LNCaP clone FGC (cell line): ENCODE measurements around the gene NPDC1.
A peak's percentile ranks its signal among the peaks of the same experiment; 100 is the strongest.

Experiments
- DNase-seq: peaks from one replicate; pipeline ENCODE4 v3.0.0-alpha.2; 2011; ENCODE audit warnings: low read depth
- H3K4me3 ChIP-seq: 2 replicates; pipeline ENCODE4 v1.5.1; 2011; ENCODE audit warnings: mild to moderate bottlenecking, low read depth, low read length, control low read depth
- TF ChIP-seq, protein P1 (sequence below): IDR thresholded peaks from 2 replicates; pipeline ENCODE4 v1.5.1; 2012; ENCODE audit warnings: mild to moderate bottlenecking; ENCODE audit not compliant: control insufficient read depth, insufficient read depth; ENCODE audit errors: extremely low read depth

NPDC1 gene

DNA sequence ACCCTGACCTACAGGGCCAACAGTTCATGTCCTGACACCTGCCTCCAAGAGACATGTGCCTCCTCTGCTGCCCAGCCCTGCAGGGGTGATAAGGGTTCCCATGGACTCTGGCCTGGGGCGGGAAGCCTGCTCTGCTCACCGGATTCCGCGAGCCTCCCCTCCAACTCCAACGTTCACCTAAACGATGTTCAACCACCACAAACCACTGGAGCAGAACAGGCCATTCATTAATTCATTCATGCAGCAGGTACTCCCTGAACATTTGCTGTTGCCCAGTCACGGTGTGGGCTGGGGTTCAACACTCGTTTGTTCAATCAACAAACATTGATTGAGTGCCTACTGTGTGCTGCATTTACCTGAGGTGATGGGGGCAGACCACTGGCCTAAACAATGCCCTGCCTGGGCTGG lies 28.0 kb upstream of the NPDC1 start:
- no peak overlapping the region for H3K4me3 ChIP-seq
- TF ChIP-seq, protein P1, sequence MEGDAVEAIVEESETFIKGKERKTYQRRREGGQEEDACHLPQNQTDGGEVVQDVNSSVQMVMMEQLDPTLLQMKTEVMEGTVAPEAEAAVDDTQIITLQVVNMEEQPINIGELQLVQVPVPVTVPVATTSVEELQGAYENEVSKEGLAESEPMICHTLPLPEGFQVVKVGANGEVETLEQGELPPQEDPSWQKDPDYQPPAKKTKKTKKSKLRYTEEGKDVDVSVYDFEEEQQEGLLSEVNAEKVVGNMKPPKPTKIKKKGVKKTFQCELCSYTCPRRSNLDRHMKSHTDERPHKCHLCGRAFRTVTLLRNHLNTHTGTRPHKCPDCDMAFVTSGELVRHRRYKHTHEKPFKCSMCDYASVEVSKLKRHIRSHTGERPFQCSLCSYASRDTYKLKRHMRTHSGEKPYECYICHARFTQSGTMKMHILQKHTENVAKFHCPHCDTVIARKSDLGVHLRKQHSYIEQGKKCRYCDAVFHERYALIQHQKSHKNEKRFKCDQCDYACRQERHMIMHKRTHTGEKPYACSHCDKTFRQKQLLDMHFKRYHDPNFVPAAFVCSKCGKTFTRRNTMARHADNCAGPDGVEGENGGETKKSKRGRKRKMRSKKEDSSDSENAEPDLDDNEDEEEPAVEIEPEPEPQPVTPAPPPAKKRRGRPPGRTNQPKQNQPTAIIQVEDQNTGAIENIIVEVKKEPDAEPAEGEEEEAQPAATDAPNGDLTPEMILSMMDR = no peak
- DNase-seq = no peak

DNA sequence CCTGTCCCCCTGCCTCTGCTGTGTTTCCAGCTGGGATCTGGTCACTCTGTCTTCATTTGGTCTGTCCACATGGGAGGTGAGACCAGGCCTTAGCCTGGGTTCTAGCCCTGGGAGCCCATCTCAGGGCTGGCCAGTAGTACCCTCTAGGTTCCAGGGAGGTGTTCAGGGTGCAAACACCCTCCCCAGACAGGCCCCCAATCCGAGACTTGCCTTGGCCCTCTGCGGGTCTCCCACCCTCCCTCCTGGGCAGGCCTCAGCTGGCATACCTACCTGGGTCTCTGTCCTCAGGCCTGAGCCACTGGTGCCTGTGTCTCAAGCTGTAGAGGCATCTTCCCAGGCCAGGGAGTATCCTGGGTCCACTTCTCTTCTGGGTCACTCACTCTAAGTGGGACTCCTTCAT lies 25.3 kb upstream of the NPDC1 start:
- no peak for DNase-seq
- TF ChIP-seq, protein P1 = no peak
- peak overlapping the region; percentile 64 for H3K4me3 ChIP-seq

DNA sequence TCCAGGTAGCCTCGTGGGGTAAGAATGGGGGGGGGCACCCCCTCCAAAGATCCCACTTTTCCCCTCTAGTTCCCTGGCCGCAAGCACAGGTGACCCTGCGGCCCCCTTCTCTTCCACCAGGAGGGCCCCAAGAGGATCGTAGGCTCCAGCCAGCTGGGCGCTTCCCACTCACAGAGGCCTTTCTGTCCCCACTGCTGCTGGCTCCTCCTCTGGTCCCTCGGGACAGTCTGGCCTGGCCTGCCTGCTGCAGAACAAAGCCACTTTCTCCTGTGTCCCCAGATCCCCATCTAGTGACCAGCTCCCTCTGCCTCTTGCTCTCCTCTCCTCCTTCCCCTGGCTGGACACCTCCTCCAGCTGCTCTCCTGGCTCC lies 24.9 kb upstream of the NPDC1 start:
- TF ChIP-seq, protein P1 = no peak
- peak overlapping the region; percentile 64 for H3K4me3 ChIP-seq
- DNase-seq = no peak

DNA sequence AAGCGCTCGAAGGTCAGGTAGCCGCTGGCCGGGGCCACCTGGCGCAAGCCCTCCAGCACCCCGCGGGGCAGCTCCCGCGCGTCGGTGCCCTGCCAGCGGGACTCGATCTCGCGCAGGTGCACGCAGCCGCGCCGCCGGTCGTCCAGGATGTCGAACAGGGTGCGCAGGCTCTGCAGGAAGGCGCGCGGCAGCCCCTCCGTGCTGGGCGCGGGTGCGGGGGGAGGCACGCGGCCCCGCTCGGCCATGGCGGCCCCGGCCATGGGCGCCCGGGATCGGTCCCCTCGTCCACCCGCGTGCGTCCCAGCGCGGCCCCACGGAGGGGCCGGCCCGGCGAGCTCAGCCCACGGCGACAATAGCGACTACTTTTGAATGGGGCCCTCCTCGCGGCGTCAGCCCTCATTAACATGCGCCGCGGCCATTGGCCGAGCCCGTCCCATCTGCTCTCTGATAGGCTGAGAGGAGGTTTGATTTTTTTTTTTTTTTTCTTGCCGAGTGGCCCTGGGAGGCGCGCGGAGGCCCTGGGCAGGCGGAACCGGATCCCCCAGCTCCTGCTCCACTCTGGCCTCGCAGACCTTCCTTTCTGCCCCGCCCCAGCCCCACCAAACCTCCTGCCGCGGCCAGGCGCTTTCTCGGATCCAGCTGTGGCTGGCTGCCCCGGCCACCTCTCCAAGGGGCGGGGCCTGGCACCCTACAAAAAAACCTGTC lies 24.4 kb upstream of the NPDC1 start, which contains the start of gene SAPCD2:
Gene SAPCD2 (minus strand): TSS at position 357 of the 705 bp plus-strand sequence. CDS start 97 bp downstream, at position 260.
- DNase-seq = peak; percentile 89
- TF ChIP-seq, protein P1 = no peak
- H3K4me3 ChIP-seq = peak within 1 kb of the TSS; percentile 64

DNA sequence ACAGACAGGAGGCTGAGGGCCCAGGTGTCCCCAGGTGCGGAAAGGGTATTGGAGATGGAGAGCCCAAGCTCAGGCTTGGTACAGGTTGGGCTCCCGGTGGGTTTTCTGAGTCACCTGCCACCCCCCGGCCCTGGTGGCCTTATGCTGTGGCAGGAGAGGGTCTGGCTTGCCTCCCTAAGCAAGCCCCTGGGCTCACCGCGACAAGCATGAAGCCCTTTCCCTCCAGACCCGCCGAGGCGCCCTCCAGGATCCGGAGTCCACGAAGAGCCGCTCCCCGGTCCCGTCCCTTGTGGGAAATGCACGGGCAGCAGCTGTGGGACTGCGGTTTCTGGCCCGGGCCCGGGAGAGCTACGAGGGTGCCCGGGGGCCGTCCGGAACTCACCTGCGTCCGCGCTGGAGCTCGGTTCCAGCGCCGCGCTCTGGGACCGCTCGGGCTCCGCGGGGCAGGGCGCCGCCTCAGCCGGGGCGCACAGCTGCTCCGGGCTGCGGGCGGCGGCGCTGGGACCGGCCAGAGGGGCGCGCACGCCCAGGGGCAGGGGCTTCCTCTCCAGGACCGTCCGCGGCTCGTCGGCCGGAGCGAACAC lies 23.6 kb upstream of the NPDC1 start:
- no peak for DNase-seq
- peak overlapping the region; percentile 64 for H3K4me3 ChIP-seq
- TF ChIP-seq, protein P1 = no peak

DNA sequence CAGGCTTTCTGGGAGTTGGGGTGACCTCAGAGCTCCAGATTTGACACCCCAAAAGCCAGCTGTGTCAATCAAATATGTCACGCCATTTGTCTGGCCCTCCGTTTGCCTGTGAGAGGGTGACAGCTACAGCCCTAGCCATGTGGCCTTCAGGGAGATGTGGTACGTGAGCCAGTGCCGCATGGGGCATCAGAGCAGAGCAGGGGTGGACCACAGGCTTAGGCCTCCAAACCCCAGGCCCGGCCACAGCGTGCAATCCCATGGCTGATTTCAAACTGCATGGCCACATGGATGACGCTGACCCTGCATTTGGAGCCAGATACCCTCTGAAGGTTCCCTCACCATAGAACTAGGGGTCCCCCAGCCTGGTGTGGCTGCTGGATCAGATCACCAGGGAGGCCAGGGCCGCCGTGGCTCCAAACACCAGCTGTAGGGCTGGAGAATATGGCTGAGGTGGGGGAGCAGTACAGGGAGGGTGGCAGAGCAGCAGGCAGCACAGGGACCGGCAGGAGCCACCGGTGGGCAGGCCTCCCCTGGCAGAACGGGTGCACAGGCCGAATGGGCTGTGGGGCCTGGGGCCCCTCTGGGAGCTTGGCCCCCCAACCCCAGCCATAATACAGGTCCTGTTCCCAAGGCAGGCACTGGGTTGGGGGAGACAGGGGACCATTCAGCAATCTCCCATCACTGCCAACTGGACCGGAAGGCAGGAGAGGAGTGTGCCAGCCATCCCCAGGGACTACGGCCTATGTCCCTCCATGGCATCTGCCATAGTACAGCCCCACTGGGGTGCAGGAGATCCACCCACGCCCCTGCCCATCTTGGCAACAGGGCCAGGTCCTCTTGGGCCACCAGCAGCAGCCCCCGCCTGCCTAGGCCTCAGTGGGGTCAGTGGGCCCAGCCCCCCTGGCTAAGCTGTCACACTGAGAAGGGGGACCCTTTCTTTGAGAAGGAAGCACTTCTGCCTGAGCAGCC lies 22.8 kb upstream of the NPDC1 start:
- DNase-seq = no peak
- peak overlapping the region; percentile 64 for H3K4me3 ChIP-seq
- TF ChIP-seq, protein P1 = no peak
